ENCODE data around the gene PFN3. TPM values are rescaled to one million over a fixed set of nuclear protein-coding genes. Genes with fewer than 3 reads are reported as not detected.

The PFN3 gene
- total RNA-seq, 2 experiments from 2014 or later, result not detected

DNA sequence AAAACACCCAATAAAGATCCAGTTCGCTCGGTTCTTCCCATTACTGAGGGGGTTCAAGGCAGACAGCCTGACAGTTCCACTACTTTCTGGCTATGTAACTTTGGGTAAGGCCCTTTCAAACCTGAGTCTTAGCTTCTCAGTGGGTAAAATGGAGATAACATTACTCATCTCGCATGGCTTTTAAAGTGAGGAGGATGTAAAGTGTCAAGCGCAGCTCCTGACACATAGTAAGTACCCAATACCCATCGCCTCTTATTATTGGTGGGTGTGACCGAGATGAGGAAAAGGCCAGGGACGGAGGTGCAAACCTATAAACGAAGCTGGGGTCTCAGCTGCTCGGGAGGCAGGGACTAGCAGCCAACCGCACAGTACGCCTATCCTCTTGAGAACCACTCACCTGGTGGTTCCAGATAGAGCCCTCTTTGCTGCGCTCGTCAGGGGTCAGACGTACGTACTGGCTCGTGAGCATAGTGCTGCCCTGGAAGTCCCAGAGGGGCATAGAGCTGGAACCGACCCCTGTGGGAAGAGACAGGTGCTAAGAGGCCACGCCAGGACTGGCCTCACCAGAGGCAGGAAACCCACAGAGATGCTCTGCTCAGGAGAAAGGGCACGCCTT lies 49.6 kb downstream of the PFN3 start:
- H3K27me3 Mint-ChIP-seq, result no peaks in the 10 kb centered on the region
- ChIA-PET CTCF (interaction anchor here (0.8 to 4.3 kb wide), 14 partner anchors 9 to 237 kb away, joined by 3 to 28 read pairs (median 6); no protein-coding TSS in a partner anchor), POLR2A (interaction anchor here (0.6 to 3.8 kb wide), 28 partner anchors 9 to 233 kb away, joined by 3 to 48 read pairs (median 6); partner anchors contain the start of genes DOK3, GRK6, MXD3 and NSD1)
- peaks cover 44% of the 10 kb centered on the region for H3K36me3 Mint-ChIP-seq (ENCODE audit: low read depth)
- peak overlapping the region; percentile 99 for H3K27ac Mint-ChIP-seq
- H3K4me1 Mint-ChIP-seq, result peaks cover 68% of the 10 kb centered on the region
- H3K4me3 Mint-ChIP-seq, result peak overlapping the region; percentile 90
- DNase-seq, result no peak
- H3K9me3 Mint-ChIP-seq, result peaks cover 18% of the 10 kb centered on the region

Other genes starting within 250 kb of the PFN3 start
- gene RAB24, start 96.9 kb downstream of the PFN3 start, total RNA-seq, result 10 to 100 TPM; 43.0 to 46.6 TPM
- gene PRELID1, start 96.9 kb downstream of the PFN3 start, total RNA-seq, result 100 to 1,000 TPM; 153 to 156 TPM
- 10 to 100 TPM; 74.1 to 75.0 TPM for gene MXD3, start 88.8 kb downstream of the PFN3 start, total RNA-seq
- 100 to 1,000 TPM; 145 to 149 TPM for gene LMAN2, start 49.0 kb downstream of the PFN3 start, total RNA-seq
- 100 to 1,000 TPM; 103 to 107 TPM for gene RGS14, start 42.7 kb downstream of the PFN3 start, total RNA-seq
- gene SLC34A1, start 16.2 kb downstream of the PFN3 start, total RNA-seq, result 1 to 10 TPM; 1.4 to 1.5 TPM
- gene F12, start 8.9 kb upstream of the PFN3 start, total RNA-seq, result 1 to 10 TPM; 1.5 to 1.6 TPM
- gene GRK6, start 26.0 kb upstream of the PFN3 start, total RNA-seq, result 100 to 1,000 TPM; 206 to 208 TPM
- 1 to 10 TPM; 4.9 to 5.8 TPM for gene PRR7, start 46.2 kb upstream of the PFN3 start, total RNA-seq
- gene DBN1, start 73.0 kb upstream of the PFN3 start, total RNA-seq, result 1 to 10 TPM; 4.9 to 5.0 TPM
- gene PDLIM7, start 96.9 kb upstream of the PFN3 start, total RNA-seq, result 10 to 100 TPM; 55.1 to 56.6 TPM
- gene DOK3, start 109.2 kb upstream of the PFN3 start, total RNA-seq, result 1 to 10 TPM; 2.4 TPM
- gene DDX41, start 116.3 kb upstream of the PFN3 start, total RNA-seq, result 100 to 1,000 TPM; 105 to 107 TPM
- 100 to 1,000 TPM; 110 to 112 TPM for gene FAM193B, start 153.9 kb upstream of the PFN3 start, total RNA-seq
- gene TMED9, start 191.5 kb upstream of the PFN3 start, total RNA-seq, result 100 to 1,000 TPM; 135 to 141 TPM
- 10 to 100 TPM; 19.5 to 22.1 TPM for gene B4GALT7, start 199.5 kb upstream of the PFN3 start, total RNA-seq